Activated naive CD4-positive, alpha-beta T cell treated with anti-CD3 and anti-CD28 coated beads, Interleukin-2, amount 10 ng/mL, durations not matched to agents 7 days and 5 days (primary cell): ENCODE measurements around the gene PPP1R15A.
"Not testable (repeated sequence)": the region's sequence is repeated elsewhere in the genome, so short reads cannot be mapped to it uniquely, and the experiment has no call there.

Experiments
- CTCF ChIA-PET: fragments of 350-600 bp; sonication (Branson Sonifier 250); formaldehyde crosslinking; loops from one replicate; lab custom pipeline; 2021; ENCODE audit warnings: antibody characterized with exemption; lab: Charles Lee
- DNase-seq: peaks from one replicate; pipeline ENCODE4 v3.0.0-alpha.2; 2020
- H3K27ac Mint-ChIP-seq: one replicate; pipeline ENCODE4 v1.8.0; 2021; ENCODE audit warnings: mild to moderate bottlenecking, moderate library complexity, mixed read lengths
- H3K27me3 Mint-ChIP-seq: one replicate; pipeline ENCODE4 v1.8.0; 2021; ENCODE audit warnings: mild to moderate bottlenecking, mixed read lengths
- H3K36me3 Mint-ChIP-seq: one replicate; pipeline ENCODE4 v1.8.0; 2021; ENCODE audit warnings: mixed read lengths
- H3K4me1 Mint-ChIP-seq: one replicate; pipeline ENCODE4 v1.8.0; 2021; ENCODE audit warnings: mixed read lengths
- H3K4me3 Mint-ChIP-seq: one replicate; pipeline ENCODE4 v1.8.0; 2021; ENCODE audit warnings: mild to moderate bottlenecking, moderate library complexity, mixed read lengths
- H3K9me3 Mint-ChIP-seq: one replicate; pipeline ENCODE4 v1.8.0; 2021; ENCODE audit warnings: mixed read lengths

PPP1R15A gene

GRCh38 chr19:48903788-48904187 is 31.6 kb downstream of the PPP1R15A start:
- H3K4me1 Mint-ChIP-seq, result peaks cover 33% of the 10 kb centered on the region
- H3K36me3 Mint-ChIP-seq, result peaks cover 57% of the 10 kb centered on the region
- H3K9me3 Mint-ChIP-seq, CTCF ChIA-PET, H3K4me3 Mint-ChIP-seq, DNase-seq, H3K27me3 Mint-ChIP-seq, H3K27ac Mint-ChIP-seq: not testable (repeated sequence)

GRCh38 chr19:48905664-48906063 is 33.4 kb downstream of the PPP1R15A start:
- DNase-seq, result no peak
- H3K9me3 Mint-ChIP-seq, result no peaks in the 10 kb centered on the region
- no peak overlapping the region for H3K4me3 Mint-ChIP-seq
- no peaks in the 10 kb centered on the region for H3K27me3 Mint-ChIP-seq
- peaks cover 26% of the 10 kb centered on the region for H3K4me1 Mint-ChIP-seq
- H3K27ac Mint-ChIP-seq, result no peak overlapping the region
- peaks cover 61% of the 10 kb centered on the region for H3K36me3 Mint-ChIP-seq
- CTCF ChIA-PET, result interaction anchor here (0.9 kb wide), 1 partner anchor 63 kb away, joined by 3 read pairs; no protein-coding TSS in a partner anchor

GRCh38 chr19:48906324-48906723 is 34.1 kb downstream of the PPP1R15A start:
- DNase-seq, result no peak
- CTCF ChIA-PET, result no interaction called here
- Mint-ChIP-seq H3K27ac (no peak overlapping the region), H3K27me3 (no peaks in the 10 kb centered on the region), H3K4me1 (peaks cover 21% of the 10 kb centered on the region), H3K36me3 (peaks cover 61% of the 10 kb centered on the region), H3K9me3 (no peaks in the 10 kb centered on the region), H3K4me3 (no peak overlapping the region)

GRCh38 chr19:48907671-48908070 is 35.5 kb downstream of the PPP1R15A start:
- Mint-ChIP-seq H3K4me3 (no peak overlapping the region), H3K27me3 (no peaks in the 10 kb centered on the region), H3K9me3 (no peaks in the 10 kb centered on the region), H3K27ac (no peak overlapping the region), H3K4me1 (peaks cover 9% of the 10 kb centered on the region), H3K36me3 (peaks cover 61% of the 10 kb centered on the region)
- no peak for DNase-seq
- CTCF ChIA-PET, result no interaction called here

- CTCF ChIA-PET, DNase-seq, H3K9me3 Mint-ChIP-seq, H3K4me1 Mint-ChIP-seq, H3K4me3 Mint-ChIP-seq, H3K27me3 Mint-ChIP-seq, H3K27ac Mint-ChIP-seq: not testable (repeated sequence)
- peaks cover 64% of the 10 kb centered on the region for H3K36me3 Mint-ChIP-seq
Measured at GRCh38 chr19:48909424-48910077, 37.3 kb downstream of the PPP1R15A start.

- no peaks in the 10 kb centered on the region for H3K9me3 Mint-ChIP-seq
- no peak for DNase-seq
- H3K4me3 Mint-ChIP-seq, result no peak overlapping the region
- peaks cover 3% of the 10 kb centered on the region for H3K4me1 Mint-ChIP-seq
- H3K27ac Mint-ChIP-seq, result no peak overlapping the region
- CTCF ChIA-PET, result interaction anchor here (1.1 kb wide), 1 partner anchor 69 kb away, joined by 5 read pairs; no protein-coding TSS in a partner anchor
- H3K36me3 Mint-ChIP-seq, result peaks cover 58% of the 10 kb centered on the region
- no peaks in the 10 kb centered on the region for H3K27me3 Mint-ChIP-seq
Measured at GRCh38 chr19:48910803-48911202, 38.6 kb downstream of the PPP1R15A start.

GRCh38 chr19:48913114-48913889 is 41.1 kb downstream of the PPP1R15A start:
- Mint-ChIP-seq H3K4me1 (no peaks in the 10 kb centered on the region), H3K4me3 (no peak overlapping the region), H3K27me3 (no peaks in the 10 kb centered on the region), H3K27ac (no peak overlapping the region), H3K36me3 (peaks cover 52% of the 10 kb centered on the region), H3K9me3 (no peaks in the 10 kb centered on the region)
- CTCF ChIA-PET, result interaction anchor here (1.5 kb wide), 1 partner anchor 59 kb away, joined by 4 read pairs; no protein-coding TSS in a partner anchor
- no peak for DNase-seq

- no peaks in the 10 kb centered on the region for H3K27me3 Mint-ChIP-seq
- CTCF ChIA-PET, result interaction anchor here (1.5 kb wide), 1 partner anchor 58 kb away, joined by 4 read pairs; no protein-coding TSS in a partner anchor
- H3K4me1 Mint-ChIP-seq, result no peaks in the 10 kb centered on the region
- peak overlapping the region; percentile 29 for H3K27ac Mint-ChIP-seq
- no peak overlapping the region for H3K4me3 Mint-ChIP-seq
- H3K9me3 Mint-ChIP-seq, result no peaks in the 10 kb centered on the region
- DNase-seq, result no peak
- H3K36me3 Mint-ChIP-seq, result peaks cover 55% of the 10 kb centered on the region
Measured at GRCh38 chr19:48914181-48914580, 42.0 kb downstream of the PPP1R15A start.

GRCh38 chr19:48915757-48916156 is 43.5 kb downstream of the PPP1R15A start:
- Mint-ChIP-seq H3K9me3 (no peaks in the 10 kb centered on the region), H3K4me1 (no peaks in the 10 kb centered on the region), H3K27ac (no peak overlapping the region), H3K27me3 (no peaks in the 10 kb centered on the region), H3K4me3 (no peak overlapping the region), H3K36me3 (peaks cover 51% of the 10 kb centered on the region)
- no peak for DNase-seq
- CTCF ChIA-PET, result no interaction called here

- Mint-ChIP-seq H3K27me3 (no peaks in the 10 kb centered on the region), H3K4me1 (no peaks in the 10 kb centered on the region), H3K27ac (no peak overlapping the region), H3K9me3 (no peaks in the 10 kb centered on the region), H3K36me3 (peaks cover 49% of the 10 kb centered on the region), H3K4me3 (no peak overlapping the region)
- DNase-seq, result no peak
- CTCF ChIA-PET, result no interaction called here
Measured at GRCh38 chr19:48918071-48918470, 45.9 kb downstream of the PPP1R15A start.

- Mint-ChIP-seq H3K4me1 (no peaks in the 10 kb centered on the region), H3K9me3 (no peaks in the 10 kb centered on the region), H3K4me3 (no peak overlapping the region), H3K36me3 (peaks cover 48% of the 10 kb centered on the region), H3K27me3 (no peaks in the 10 kb centered on the region), H3K27ac (no peak overlapping the region)
- CTCF ChIA-PET, result no interaction called here
- DNase-seq, result peak; percentile 39
Measured at GRCh38 chr19:48918801-48919247, 46.6 kb downstream of the PPP1R15A start.

GRCh38 chr19:48919271-48919670 is 47.0 kb downstream of the PPP1R15A start:
- H3K9me3 Mint-ChIP-seq, H3K4me1 Mint-ChIP-seq, H3K27ac Mint-ChIP-seq, DNase-seq, CTCF ChIA-PET, H3K27me3 Mint-ChIP-seq, H3K4me3 Mint-ChIP-seq: not testable (repeated sequence)
- H3K36me3 Mint-ChIP-seq, result peaks cover 44% of the 10 kb centered on the region

GRCh38 chr19:48920949-48921348 is 48.7 kb downstream of the PPP1R15A start:
- Mint-ChIP-seq H3K27ac (peak overlapping the region; percentile 60), H3K36me3 (peaks cover 36% of the 10 kb centered on the region), H3K27me3 (no peaks in the 10 kb centered on the region), H3K4me3 (no peak overlapping the region), H3K4me1 (no peaks in the 10 kb centered on the region), H3K9me3 (no peaks in the 10 kb centered on the region)
- CTCF ChIA-PET, result no interaction called here
- no peak for DNase-seq

GRCh38 chr19:48921721-48922500 is 49.7 kb downstream of the PPP1R15A start:
- no peaks in the 10 kb centered on the region for H3K9me3 Mint-ChIP-seq
- H3K4me3 Mint-ChIP-seq, result no peak overlapping the region
- H3K27ac Mint-ChIP-seq, result no peak overlapping the region
- peaks cover 3% of the 10 kb centered on the region for H3K4me1 Mint-ChIP-seq
- no peak for DNase-seq
- H3K27me3 Mint-ChIP-seq, result no peaks in the 10 kb centered on the region
- CTCF ChIA-PET, result no interaction called here
- H3K36me3 Mint-ChIP-seq, result peaks cover 33% of the 10 kb centered on the region
